Measurements from ENCODE around the gene FAM124A.

Gene FAM124A

DNA sequence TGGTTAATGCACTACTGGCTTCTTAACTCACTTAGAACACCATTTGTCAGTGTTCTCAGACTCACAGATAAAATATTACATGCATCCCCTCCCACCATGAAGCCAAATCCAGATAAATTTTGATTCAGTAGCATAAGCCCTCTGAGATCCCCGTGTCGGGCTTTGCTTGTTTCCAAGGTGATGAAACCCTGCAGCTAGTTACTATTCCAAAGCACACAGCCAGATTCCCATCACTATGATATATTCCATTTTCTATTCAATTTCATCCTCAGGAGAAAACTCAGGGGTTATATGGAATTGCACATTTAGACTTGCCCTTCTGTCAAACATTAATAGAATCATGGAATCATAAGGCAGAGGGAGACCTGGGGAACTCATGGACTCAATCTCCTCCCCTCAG, 9.4 kb upstream of the FAM124A start:
- POLR2A ChIA-PET (ENCODE audit: low non-redundant PET), result no interaction called here
- no peak for DNase-seq (ENCODE audit: low spot score)
- CTCF ChIA-PET, result no interaction called here
- no peak overlapping the region for H3K27ac ChIP-seq
- TF ChIP-seq, protein P1, sequence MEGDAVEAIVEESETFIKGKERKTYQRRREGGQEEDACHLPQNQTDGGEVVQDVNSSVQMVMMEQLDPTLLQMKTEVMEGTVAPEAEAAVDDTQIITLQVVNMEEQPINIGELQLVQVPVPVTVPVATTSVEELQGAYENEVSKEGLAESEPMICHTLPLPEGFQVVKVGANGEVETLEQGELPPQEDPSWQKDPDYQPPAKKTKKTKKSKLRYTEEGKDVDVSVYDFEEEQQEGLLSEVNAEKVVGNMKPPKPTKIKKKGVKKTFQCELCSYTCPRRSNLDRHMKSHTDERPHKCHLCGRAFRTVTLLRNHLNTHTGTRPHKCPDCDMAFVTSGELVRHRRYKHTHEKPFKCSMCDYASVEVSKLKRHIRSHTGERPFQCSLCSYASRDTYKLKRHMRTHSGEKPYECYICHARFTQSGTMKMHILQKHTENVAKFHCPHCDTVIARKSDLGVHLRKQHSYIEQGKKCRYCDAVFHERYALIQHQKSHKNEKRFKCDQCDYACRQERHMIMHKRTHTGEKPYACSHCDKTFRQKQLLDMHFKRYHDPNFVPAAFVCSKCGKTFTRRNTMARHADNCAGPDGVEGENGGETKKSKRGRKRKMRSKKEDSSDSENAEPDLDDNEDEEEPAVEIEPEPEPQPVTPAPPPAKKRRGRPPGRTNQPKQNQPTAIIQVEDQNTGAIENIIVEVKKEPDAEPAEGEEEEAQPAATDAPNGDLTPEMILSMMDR (conservative IDR thresholded peaks at IDR 0.05; ENCODE audit: low read depth), result no peak

DNA sequence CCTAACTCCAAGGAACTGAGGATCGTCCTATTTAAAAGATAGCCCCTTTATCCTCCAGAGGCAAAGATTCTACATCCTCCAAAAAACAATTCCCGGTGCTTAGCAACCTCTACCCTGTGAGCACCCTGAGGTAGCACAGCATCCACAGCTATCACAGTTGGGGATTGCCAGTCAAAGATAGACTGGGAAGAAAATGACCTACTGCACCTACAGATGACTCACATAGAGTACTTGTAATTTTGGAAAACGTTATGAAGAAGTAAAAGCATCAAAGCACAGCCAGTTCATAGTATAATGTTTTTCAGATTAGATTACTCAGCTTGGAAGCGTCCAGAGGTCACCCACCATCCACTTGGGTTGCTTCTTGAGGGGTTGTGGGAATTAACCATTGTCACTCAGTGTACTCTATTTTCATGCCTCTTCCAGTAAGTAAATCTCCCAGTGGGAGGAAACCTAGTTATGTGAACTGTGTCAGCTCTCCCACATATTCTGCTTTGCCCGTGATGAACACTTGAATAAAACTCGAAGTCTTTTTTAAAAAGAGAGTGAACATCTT, 8.9 kb upstream of the FAM124A start:
- ChIA-PET CTCF (no interaction called here), POLR2A (ENCODE audit: low non-redundant PET) (no interaction called here)
- TF ChIP-seq, protein P1 (conservative IDR thresholded peaks at IDR 0.05; ENCODE audit: low read depth), result no peak
- no peak for DNase-seq (ENCODE audit: low spot score)
- no peak overlapping the region for H3K27ac ChIP-seq

DNA sequence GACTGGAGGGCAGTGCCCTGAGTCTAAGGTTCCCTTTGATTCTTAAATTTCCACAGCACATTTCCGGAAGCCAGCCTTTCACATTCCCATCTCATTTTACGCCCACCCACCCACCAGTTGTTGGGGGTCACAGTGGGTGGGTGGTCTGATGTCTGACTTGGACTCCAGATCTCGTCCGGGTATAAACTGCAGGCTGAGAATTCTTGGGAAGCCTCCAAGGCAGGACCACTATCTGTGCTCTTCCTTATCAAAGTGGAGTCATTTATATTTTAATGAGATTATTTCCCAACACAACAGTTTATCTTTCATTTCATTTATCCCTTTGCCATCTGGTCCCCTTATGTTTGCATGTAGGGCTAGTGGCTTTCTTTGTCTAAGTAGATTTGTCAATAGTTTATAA, 3.6 kb upstream of the FAM124A start:
- TF ChIP-seq, protein P1 (conservative IDR thresholded peaks at IDR 0.05; ENCODE audit: low read depth), result no peak
- no peak for DNase-seq (ENCODE audit: low spot score)
- ChIA-PET POLR2A (ENCODE audit: low non-redundant PET) (no interaction called here), CTCF (interaction anchor here (1.1 kb wide), 1 partner anchor 14 kb away, joined by 3 read pairs; no protein-coding TSS in a partner anchor)
- H3K27ac ChIP-seq, result no peak overlapping the region

DNA sequence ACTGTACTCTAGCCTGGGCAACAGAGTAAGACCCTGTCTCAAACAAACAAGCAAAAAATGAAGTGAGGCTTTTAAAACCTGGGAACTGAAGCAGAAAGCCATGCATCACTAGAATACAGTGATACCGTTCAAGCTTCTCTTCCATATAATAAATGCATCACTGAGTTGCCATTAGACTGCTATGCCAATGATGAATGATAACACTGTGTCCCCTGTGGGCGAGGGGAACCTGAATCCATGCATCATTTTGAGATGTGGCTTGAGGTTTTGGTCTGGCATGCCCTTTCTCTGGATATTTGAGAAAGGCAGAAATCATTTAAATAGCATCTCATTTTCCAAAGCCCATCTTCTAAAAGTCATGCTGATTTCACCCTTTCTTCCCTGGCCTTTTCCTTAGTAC, 1.5 kb upstream of the FAM124A start:
- ChIA-PET POLR2A (ENCODE audit: low non-redundant PET) (no interaction called here), CTCF (no interaction called here)
- TF ChIP-seq, protein P1 (conservative IDR thresholded peaks at IDR 0.05; ENCODE audit: low read depth), result no peak
- no peak overlapping the region for H3K27ac ChIP-seq
- DNase-seq (ENCODE audit: low spot score), result no peak

DNA sequence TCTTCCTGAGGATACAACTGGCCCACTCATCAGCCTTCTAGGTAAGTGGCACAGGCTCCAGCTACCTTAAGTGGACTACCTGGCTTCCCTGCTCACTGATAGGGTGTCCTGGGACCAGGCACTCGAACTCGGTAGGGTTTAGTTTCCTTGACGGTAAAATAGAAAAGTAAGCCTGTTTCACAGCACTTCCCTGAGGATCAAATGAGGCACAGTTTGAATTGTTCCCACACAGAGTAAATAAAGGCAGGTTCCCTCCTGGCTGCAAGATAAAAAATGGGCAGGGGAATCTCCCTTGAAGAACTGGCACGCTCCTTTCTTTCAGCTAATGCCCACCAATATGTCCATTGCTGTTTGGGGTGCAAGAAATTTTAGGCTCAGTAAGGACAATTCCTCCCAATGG, 1.1 kb upstream of the FAM124A start:
- TF ChIP-seq, protein P1 (conservative IDR thresholded peaks at IDR 0.05; ENCODE audit: low read depth), result no peak
- ChIA-PET POLR2A (ENCODE audit: low non-redundant PET) (no interaction called here), CTCF (interaction anchor here (0.8 kb wide), 1 partner anchor 65 kb away, joined by 3 read pairs; no protein-coding TSS in a partner anchor)

DNA sequence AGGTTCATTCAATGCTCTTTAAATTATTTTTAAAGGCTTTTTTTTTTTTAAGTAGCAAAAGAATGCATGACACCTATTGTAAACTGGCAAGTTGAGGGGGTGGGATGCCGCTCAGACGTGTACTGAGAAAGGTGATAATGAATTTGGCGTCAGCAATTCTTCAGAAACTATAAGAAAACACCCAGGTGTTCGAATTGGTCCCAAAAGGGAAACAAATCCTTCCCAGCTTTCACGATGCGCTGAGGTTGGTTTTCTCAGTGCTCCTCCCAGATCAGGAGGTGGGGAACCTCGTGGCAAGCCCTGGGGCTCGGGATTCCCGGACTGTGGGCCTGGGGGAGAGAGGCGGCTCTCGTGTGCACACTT, 543 bp upstream of the FAM124A start:
- POLR2A ChIA-PET (ENCODE audit: low non-redundant PET), result no interaction called here
- CTCF ChIA-PET, result interaction anchor here (0.8 kb wide), 1 partner anchor 65 kb away, joined by 3 read pairs; no protein-coding TSS in a partner anchor
- H3K27ac ChIP-seq, result no peak overlapping the region
- no peak for DNase-seq (ENCODE audit: low spot score)
- TF ChIP-seq, protein P1 (conservative IDR thresholded peaks at IDR 0.05; ENCODE audit: low read depth), result no peak

More for the DNA sequence above, 1.1 kb upstream of the FAM124A start:
- no peak overlapping the region for H3K27ac ChIP-seq
- no peak for DNase-seq (ENCODE audit: low spot score)

Data from RWPE1 (cell line).